Choroid plexus epithelial cell (primary cell): ENCODE measurements around the gene SREBF2.

Experiments
- DNase-seq: peaks from one replicate; pipeline ENCODE4 v3.0.0-alpha.2; 2010; ENCODE audit warnings: low read depth
- H3K4me3 ChIP-seq: 2 replicates; pipeline ENCODE4 v1.5.1; 2011; ENCODE audit warnings: low read depth, mild to moderate bottlenecking, control low read depth, low read length, moderate library complexity
- CTCF ChIP-seq: conservative IDR thresholded peaks from 2 replicates; pipeline ENCODE4 v1.5.1; 2011; ENCODE audit warnings: low read depth, mild to moderate bottlenecking, control low read depth, inconsistent platforms, low read length, moderate library complexity

The SREBF2 gene

GRCh38 chr22:41876675-41877074, 43.8 kb downstream of the SREBF2 start:
- no peak overlapping the region for H3K4me3 ChIP-seq
- TF ChIP-seq CTCF = no peak
- DNase-seq = no peak

- no peak overlapping the region for H3K4me3 ChIP-seq
- TF ChIP-seq CTCF = no peak
These were observed 47.7 kb downstream of the SREBF2 start for GRCh38 chr22:41880653-41881052.

GRCh38 chr22:41883400-41883799, 50.5 kb downstream of the SREBF2 start:
- no peak for TF ChIP-seq CTCF
- H3K4me3 ChIP-seq = no peak overlapping the region
- DNase-seq = no peak

More at GRCh38 chr22:41880653-41881052, 47.7 kb downstream of the SREBF2 start:
- DNase-seq = no peak

GRCh38 chr22:41885116-41885515, 52.2 kb downstream of the SREBF2 start:
- DNase-seq = no peak
- TF ChIP-seq CTCF = no peak
- H3K4me3 ChIP-seq = no peak overlapping the region

GRCh38 chr22:41885516-41885915, 52.6 kb downstream of the SREBF2 start:
- no peak overlapping the region for H3K4me3 ChIP-seq
- no peak for DNase-seq
- TF ChIP-seq CTCF = no peak

GRCh38 chr22:41888627-41889200, 55.8 kb downstream of the SREBF2 start:
- H3K4me3 ChIP-seq = no peak overlapping the region
- no peak for TF ChIP-seq CTCF
- no peak for DNase-seq

GRCh38 chr22:41891407-41891806, 58.5 kb downstream of the SREBF2 start:
- no peak for DNase-seq
- no peak for TF ChIP-seq CTCF
- H3K4me3 ChIP-seq = no peak overlapping the region
